ENCODE measurements around the gene ZNF592. TPM values are rescaled to one million over a fixed set of nuclear protein-coding genes. Genes with fewer than 3 reads are reported as not detected.

ZNF592 gene
- total and polyA plus RNA-seq, 2 of the 13 experiments (the other 11 are each of a cell fraction or from before 2014, with no cell fraction given): 8.2 to 9.8 TPM

GRCh38 chr15:84747416-84748273 is 747 bp upstream of the ZNF592 start (continued):
- TF ChIP-seq ZNF18 (CRISPR knock-in tag; IDR thresholded peaks at IDR 0.05; ENCODE audit: insufficient replicate concordance): no peak
- TF ChIP-seq SMC3 (IDR thresholded peaks at IDR 0.05; ENCODE audit: low read length): no peak
- 0 out of 2 replicates have a peak, but pooled peaks have one; percentile 72 for TF ChIP-seq DNMT1 (CRISPR knock-in tag; IDR thresholded peaks at IDR 0.05)
- peak; percentile 82 for TF ChIP-seq ARID4A (CRISPR knock-in tag; IDR thresholded peaks at IDR 0.05; ENCODE audit: borderline replicate concordance)
- no peak for TF ChIP-seq REL (CRISPR knock-in tag; conservative IDR thresholded peaks at IDR 0.05)
- no peak for TF ChIP-seq ZNF160 (CRISPR knock-in tag; IDR thresholded peaks at IDR 0.05)
- no peak for TF ChIP-seq PRDM10 (CRISPR knock-in tag; IDR thresholded peaks at IDR 0.05; ENCODE audit: low read depth)
- no peak; the same call in 1 of the 2 replicates for TF ChIP-seq ERF (CRISPR knock-in tag; IDR thresholded peaks at IDR 0.05)
- TF ChIP-seq ZNF235 (CRISPR knock-in tag; IDR thresholded peaks at IDR 0.05; ENCODE audit: borderline replicate concordance): no peak
- TF ChIP-seq ZBTB7A (CRISPR knock-in tag; IDR thresholded peaks at IDR 0.05): no peak
- TF ChIP-seq ZNF652 (CRISPR knock-in tag; IDR thresholded peaks at IDR 0.05; ENCODE audit: borderline replicate concordance, low read depth): no peak
- no peak for TF ChIP-seq MTF1 (CRISPR knock-in tag; IDR thresholded peaks at IDR 0.05)
- TF ChIP-seq CHD4 (IDR thresholded peaks at IDR 0.05; ENCODE audit: borderline replicate concordance, low read length): no peak
- no peak for TF ChIP-seq SP2 (CRISPR knock-in tag; IDR thresholded peaks at IDR 0.05)
- no peak for TF ChIP-seq ZNF678 (CRISPR knock-in tag; IDR thresholded peaks at IDR 0.05)
- no peak for TF ChIP-seq ZNF549 (CRISPR knock-in tag; IDR thresholded peaks at IDR 0.05)
- TF ChIP-seq THAP8 (CRISPR knock-in tag; IDR thresholded peaks at IDR 0.05; ENCODE audit: borderline replicate concordance): no peak
- TF ChIP-seq ZSCAN22 (CRISPR knock-in tag; IDR thresholded peaks at IDR 0.05): no peak
- TF ChIP-seq BRCA1 (CRISPR knock-in tag; IDR thresholded peaks at IDR 0.05): no peak
- peak; percentile 71 for TF ChIP-seq TBX2 (CRISPR knock-in tag; IDR thresholded peaks at IDR 0.05; ENCODE audit: borderline replicate concordance)
